Mucosa of descending colon (tissue), 3 donors: ENCODE data around the gene KRT37. TPM values are rescaled to one million over a fixed set of nuclear protein-coding genes. Genes with fewer than 3 reads are reported as not detected.

Experiments
- ATAC-seq: fragments of 200-7000 bp; cut with Tn5 transposase; one replicate; pipeline ENCODE4 v1.9.1; 2020; ENCODE audit warnings: mild to moderate bottlenecking, moderate library complexity
- DNase-seq, 3 donors: peaks; one replicate each; pipeline ENCODE4 v3.0.0-alpha.2; 2020
- H3K36me3 ChIP-seq: fragments of 200-600 bp; one replicate; pipeline ENCODE4 v1.8.0; 2021; ENCODE audit warnings: low read depth, mild to moderate bottlenecking
- H3K4me1 ChIP-seq: fragments of 200-600 bp; one replicate; pipeline ENCODE4 v1.8.0; 2021; ENCODE audit warnings: low read depth, mild to moderate bottlenecking
- H3K4me3 ChIP-seq: fragments of 200-600 bp; one replicate; pipeline ENCODE4 v1.8.0; 2021; ENCODE audit warnings: mild to moderate bottlenecking
- H3K9me3 ChIP-seq: fragments of 200-600 bp; one replicate; pipeline ENCODE4 v1.8.0; 2021; ENCODE audit warnings: mild to moderate bottlenecking
- intact Hi-C, 2 donors: fragments of 100-400 bp; cut with DNase I in 1 of 2; cut with micrococcal nuclease in 1 of 2; formaldehyde crosslinking; loops; one replicate each; pipeline versions ENCODE4 v1.11.0 to v1.11.1; 2022; cut with DNase I, micrococcal nuclease
- total RNA-seq, 3 donors: library from RNA; stranded (reverse); fragmentation: NEBNext Ultra II Directional in 2 of 3; extraction: Animal tissue kit (Norgen Biotek cat#: 25700) in 2 of 3; gene quantifications; one replicate each; pipeline versions ENCODE4 v1.2.1 to v1.2.4, GENCODE V29; 2021 to 2023
- TF ChIP-seq, protein P1 (sequence below): fragments of 200-600 bp; IDR thresholded peaks from one replicate; pipeline ENCODE4 v1.8.0; 2022; ENCODE audit warnings: antibody characterized with exemption, mild to moderate bottlenecking
- donor health status: DM: no; HTN: no; CAD: no; lungs with moderate emphysema.
- donor health status: DM: no; HTN: no; CAD: no.
- donor health status: DM: no; HTN: yes; CAD: no.

The KRT37 gene
- total RNA-seq, 3 donors from 2014 or later = not detected

DNA sequence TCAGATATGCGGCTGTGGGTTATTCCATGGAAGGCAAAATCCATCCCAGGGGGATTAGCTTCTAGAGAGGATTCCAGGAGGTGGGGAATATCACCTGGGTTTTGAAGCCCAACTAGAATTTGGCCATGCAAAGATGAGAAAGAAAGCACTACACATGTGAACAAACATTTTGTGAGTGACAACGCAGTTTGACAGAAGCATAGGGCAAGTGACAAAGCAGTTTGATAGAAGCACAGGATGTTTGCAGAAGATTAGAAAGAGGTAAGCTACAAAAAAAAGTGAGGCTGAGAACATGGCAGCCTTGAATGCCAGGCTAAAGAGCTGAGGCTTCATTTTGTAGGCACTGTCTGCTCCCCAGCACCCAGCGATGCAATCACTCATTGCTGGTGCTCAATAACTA, 28.7 kb upstream of the KRT37 start:
- Histone ChIP-seq H3K9me3 (no peaks in the 10 kb centered on the region), H3K4me1 (no peaks in the 10 kb centered on the region), H3K36me3 (no peaks in the 10 kb centered on the region), H3K4me3 (no peak overlapping the region)
- ATAC-seq (no peak), DNase-seq (no peak)
- intact Hi-C loops = no loop called here
- TF ChIP-seq, protein P1, sequence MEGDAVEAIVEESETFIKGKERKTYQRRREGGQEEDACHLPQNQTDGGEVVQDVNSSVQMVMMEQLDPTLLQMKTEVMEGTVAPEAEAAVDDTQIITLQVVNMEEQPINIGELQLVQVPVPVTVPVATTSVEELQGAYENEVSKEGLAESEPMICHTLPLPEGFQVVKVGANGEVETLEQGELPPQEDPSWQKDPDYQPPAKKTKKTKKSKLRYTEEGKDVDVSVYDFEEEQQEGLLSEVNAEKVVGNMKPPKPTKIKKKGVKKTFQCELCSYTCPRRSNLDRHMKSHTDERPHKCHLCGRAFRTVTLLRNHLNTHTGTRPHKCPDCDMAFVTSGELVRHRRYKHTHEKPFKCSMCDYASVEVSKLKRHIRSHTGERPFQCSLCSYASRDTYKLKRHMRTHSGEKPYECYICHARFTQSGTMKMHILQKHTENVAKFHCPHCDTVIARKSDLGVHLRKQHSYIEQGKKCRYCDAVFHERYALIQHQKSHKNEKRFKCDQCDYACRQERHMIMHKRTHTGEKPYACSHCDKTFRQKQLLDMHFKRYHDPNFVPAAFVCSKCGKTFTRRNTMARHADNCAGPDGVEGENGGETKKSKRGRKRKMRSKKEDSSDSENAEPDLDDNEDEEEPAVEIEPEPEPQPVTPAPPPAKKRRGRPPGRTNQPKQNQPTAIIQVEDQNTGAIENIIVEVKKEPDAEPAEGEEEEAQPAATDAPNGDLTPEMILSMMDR = no peak

DNA sequence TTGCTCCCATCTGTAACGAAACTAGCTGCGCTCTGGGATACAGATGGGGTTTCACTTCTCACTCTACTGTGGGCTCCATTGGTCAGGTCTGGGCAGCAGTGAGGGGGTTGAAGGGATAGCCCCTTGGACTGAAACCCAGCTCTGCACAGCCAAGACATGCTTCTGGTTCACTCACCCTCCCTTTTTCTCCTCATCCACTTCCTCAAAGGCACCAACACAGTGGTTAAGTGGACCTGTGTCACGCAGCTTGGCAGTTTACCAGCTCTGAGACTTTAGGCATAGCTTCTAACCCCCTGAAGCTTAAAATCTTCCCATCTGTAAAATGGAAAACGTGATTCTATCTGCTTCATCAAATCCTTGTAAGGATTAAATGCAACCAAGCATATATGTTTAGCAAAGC, 27.9 kb upstream of the KRT37 start:
- no peaks in the 10 kb centered on the region for H3K9me3 ChIP-seq
- TF ChIP-seq, protein P1 = no peak
- no peaks in the 10 kb centered on the region for H3K36me3 ChIP-seq
- no peak for DNase-seq
- no peaks in the 10 kb centered on the region for H3K4me1 ChIP-seq
- H3K4me3 ChIP-seq = no peak overlapping the region
- ATAC-seq = no peak
- intact Hi-C loops = no loop called here

DNA sequence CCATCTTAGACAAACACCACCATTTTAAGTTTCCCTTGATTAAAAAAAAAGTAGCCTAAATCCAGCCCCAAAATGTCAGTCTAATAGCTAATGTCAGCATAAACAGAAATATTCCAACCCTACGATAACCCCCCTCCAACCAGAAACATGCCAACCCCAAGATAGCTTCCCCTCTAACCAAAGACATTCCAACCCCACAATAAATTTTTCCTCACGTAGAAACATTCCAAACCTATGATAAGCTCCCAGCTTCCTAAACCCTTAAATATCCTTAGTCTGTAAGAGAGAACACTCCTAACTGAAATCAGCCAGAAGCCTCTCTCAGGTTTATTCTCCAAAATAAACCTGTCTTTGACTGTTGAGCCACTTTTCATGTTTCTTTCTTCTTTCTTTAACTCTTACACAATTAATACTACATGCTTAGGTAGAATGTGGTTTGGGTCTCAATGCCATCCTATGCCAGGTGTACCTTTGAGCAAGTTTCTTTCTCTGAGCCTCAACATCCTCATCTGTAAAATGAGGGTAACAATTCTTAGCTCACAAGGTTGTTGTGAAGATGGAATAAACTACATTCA, 26.9 kb upstream of the KRT37 start:
- intact Hi-C loops = no loop called here
- Histone ChIP-seq H3K4me1 (no peaks in the 10 kb centered on the region), H3K9me3 (no peaks in the 10 kb centered on the region), H3K36me3 (no peaks in the 10 kb centered on the region), H3K4me3 (no peak overlapping the region)
- ATAC-seq (no peak), DNase-seq (no peak)
- TF ChIP-seq, protein P1 = no peak

DNA sequence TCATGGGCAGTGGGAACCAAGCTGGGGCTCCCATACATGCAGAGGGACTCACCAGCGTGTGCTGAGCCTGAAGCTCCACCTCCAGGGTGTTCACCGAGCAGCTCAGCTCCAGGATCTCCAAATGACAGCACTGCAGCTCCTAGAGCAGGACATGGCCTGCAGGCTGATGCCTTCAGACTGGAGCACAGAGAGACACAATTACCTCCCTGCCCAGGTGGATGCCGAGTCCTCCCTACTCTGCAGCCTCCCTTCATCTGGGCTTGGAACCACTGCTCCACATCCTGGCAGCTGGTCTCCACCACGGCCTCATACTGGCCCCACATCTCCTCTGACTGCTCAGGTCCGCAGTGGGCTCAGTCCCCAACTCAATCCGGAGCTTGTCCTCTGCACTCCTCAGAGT, 24.6 kb upstream of the KRT37 start:
- no peaks in the 10 kb centered on the region for H3K9me3 ChIP-seq
- H3K4me3 ChIP-seq = no peak overlapping the region
- TF ChIP-seq, protein P1 = no peak
- DNase-seq (no peak), ATAC-seq (no peak)
- no peaks in the 10 kb centered on the region for H3K36me3 ChIP-seq
- intact Hi-C loops = no loop called here
- no peaks in the 10 kb centered on the region for H3K4me1 ChIP-seq

DNA sequence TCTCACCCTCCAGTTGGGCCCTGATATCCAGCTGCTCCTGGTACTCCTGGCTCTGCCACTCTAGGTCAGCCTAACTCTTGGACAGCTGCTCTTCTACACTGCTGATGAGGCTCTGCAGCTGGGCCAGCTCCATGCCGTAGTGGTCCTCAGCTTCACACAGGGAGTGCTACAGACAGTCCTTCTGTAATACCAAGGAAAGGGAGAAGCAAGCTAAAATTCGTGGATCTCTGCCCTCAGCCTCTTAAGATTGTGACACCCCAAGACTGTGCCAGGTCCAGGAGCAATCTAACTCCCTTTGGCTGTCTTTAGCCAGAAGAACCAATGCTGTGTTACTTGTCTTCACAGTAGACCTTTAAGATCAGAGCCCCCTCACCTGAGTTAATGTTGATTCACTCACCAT, 24.1 kb upstream of the KRT37 start:
- ATAC-seq = no peak
- no peaks in the 10 kb centered on the region for H3K4me1 ChIP-seq
- H3K4me3 ChIP-seq = no peak overlapping the region
- intact Hi-C loops = no loop called here
- TF ChIP-seq, protein P1 = no peak
- H3K9me3 ChIP-seq = no peaks in the 10 kb centered on the region
- H3K36me3 ChIP-seq = no peaks in the 10 kb centered on the region
- DNase-seq = no peak

DNA sequence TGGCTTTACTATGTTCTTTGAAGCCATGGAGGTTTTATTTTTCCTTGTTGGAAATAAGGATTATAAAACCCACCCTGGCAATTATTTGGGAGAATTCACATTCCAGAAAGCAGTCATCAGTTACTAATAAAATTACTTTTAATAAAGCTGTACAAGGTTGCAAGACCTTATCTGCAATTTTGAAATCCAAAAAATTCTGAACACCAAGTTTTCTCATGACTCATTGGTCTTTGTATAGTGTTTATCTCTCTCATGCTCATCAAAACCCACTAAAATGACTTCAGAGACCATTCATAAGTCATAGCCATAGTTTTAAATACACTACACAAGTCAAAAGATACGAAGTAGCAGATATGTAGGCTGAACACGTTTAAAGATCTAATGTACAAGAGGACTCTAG, 22.4 kb upstream of the KRT37 start:
- no peaks in the 10 kb centered on the region for H3K4me1 ChIP-seq
- no peaks in the 10 kb centered on the region for H3K36me3 ChIP-seq
- no peak for ATAC-seq
- intact Hi-C loops = no loop called here
- no peak for DNase-seq
- TF ChIP-seq, protein P1 = no peak
- no peak overlapping the region for H3K4me3 ChIP-seq
- H3K9me3 ChIP-seq = no peaks in the 10 kb centered on the region
